HS-5 (cell line): ENCODE measurements around the gene REEP6.
"Not testable (repeated sequence)": the region's sequence is repeated elsewhere in the genome, so short reads cannot be mapped to it uniquely, and the experiment has no call there.

Experiments used
- DNase-seq: peaks from one replicate; pipeline ENCODE4 v3.0.0-alpha.2; 2012; ENCODE audit warnings: low read depth

Gene REEP6

DNA sequence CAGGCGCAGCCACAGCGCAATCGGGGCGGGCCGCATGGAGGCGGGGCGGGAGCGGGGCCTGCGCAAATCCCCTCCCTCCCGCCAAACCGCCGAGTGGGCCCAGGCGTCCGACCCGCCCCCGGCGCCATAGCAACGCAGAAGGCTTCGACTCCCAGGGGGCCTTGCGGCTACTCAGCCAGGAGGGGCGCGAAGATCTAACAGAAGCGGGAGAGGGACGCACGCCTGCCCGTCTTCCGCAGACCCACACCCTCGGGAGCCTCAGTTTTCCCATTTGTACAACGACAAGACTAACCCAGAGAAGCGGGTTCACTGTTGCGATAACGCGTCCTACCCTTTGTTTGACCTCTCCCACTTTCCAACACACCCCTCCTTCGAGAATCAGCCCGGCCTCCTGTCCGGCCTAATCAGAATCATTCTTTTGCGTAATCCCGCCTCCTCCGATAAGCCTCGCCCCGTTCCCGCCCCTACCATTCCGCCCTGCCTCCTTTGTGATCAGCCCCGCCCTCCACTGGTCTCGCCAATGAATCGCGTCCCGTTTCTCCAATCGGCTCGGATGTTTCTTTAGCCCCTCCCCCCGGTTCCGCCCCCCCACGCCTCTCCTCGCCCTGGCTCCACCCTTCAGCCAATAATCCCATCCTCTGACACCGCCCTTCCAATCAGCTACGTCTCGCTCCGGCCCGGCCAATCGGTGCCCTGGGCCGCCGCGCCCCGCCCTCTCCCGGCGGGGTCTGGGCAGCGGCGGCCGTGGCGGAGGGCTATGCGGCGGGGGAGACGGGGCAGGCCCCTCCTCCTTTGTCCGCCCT is 469 bp upstream of the REEP6 start, which contains the start of gene PCSK4:
Gene PCSK4 (minus strand): TSS at position 40 of the 803 bp plus-strand sequence. CDS start 4 bp downstream, at position 36.
- peak; percentile 89 for DNase-seq

DNA sequence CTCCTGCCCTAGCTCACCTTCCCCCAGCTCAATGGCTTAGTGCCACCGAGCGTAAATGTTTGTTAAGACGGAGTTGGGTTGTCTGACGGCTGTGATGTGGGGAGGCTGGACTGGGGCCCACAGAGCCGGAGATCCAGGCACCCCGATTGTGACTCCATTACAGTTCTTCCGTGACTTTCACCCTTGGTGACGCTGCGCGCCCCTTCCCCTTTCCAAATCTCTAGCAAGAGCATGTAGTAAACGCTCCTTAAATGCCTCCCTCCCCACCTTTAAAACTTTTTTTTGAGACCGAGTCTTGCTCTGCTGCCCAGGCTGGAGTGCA is 829 bp downstream of the REEP6 start:
- no peak for DNase-seq

DNA sequence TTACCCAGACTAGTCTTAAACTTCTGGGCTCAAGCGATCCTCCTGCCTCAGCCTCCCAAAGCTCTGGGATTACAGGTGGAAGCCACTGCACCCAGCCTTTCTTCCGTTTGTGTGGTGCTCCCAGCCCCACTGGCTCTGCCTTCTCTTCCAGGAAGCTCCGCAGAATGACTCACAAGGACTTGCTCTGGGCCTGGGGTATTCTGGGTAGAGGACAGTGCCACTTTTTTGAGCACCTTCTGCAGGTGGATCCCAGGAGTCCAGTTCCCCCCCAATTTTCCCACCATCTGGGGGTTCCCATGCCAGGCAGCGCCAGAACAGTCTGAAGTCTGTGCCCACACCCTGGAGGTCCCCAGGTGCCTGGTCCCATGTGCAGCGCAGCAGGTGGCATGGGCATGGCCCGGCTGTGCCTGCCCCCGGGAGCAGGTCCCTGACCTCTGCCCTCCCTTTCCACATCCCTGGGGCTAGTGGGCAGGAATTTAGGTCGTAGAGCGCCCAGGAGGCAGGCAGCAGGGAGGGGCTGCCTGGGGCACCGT is 1.6 kb downstream of the REEP6 start:
- no peak for DNase-seq

- DNase-seq, result no peak
Measured at GRCh38 chr19:1494115-1494815, 3.3 kb downstream of the REEP6 start.

DNA sequence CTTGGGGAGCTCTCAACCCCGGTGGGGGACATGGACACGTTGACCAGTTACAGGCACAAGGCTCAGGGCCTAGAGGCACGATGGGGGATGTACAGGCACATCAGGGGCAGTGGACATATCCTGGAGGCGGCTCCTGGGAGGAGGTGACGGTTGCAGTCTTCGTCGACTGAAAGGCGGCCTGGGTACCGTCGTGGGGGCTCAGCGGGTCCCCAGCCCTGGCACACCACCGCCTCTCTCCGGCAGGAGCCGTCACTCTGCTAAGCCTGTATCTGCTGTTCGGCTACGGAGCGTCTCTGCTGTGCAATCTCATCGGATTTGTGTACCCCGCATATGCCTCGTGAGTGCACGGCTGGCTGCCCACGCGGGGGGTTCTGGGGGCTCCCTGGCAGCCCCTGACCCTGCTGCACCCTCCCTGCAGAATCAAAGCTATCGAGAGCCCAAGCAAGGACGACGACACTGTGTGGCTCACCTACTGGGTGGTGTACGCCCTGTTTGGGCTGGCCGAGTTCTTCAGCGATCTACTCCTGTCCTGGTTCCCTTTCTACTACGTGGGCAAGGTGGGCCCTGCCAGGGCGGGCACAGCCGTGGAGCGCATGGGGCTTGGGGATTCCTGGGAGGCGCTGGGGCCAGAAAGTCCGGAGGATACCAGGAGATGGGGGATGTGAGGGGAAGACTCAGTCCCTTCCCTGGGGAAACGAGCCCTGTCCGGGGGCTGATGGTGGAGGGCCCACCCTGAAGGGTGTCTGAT is 4.2 kb downstream of the REEP6 start:
- no peak for DNase-seq

DNA sequence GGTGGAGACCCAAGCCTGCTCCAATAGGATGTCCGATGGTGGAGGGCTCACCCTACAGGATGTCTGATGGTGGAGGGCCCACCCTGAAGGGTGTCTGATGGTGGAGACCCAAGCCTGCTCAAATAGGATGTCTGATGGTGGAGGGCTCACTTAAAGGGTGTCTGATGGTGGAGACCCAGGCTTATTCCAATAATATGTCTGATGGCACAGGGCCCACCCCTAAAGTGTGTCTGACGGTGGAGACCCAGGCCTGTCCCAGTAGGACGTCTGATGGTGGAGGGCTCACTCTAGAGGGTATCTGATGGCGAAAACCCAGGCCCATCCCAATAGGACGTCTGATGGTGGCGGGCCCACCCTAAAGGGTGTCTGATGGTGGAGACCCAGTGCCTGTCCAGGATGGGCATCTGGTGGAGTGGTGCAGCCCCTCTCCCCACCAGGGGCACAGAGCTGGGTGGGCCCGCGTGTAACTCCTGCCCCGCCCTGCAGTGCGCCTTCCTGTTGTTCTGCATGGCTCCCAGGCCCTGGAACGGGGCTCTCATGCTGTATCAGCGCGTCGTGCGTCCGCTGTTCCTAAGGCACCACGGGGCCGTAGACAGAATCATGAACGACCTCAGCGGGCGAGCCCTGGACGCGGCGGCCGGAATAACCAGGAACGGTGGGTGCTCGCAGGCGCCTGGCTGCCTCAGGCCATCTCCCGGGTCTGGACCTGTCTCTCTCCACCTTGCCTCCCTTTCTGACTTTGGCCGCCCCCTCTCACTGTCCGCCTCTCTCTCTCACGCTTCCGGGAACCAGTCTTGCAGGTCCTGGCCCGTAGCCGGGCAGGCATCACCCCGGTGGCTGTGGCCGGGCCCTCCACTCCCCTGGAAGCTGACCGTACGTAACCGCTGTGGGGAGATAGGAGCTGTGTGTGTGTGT is 5.1 kb downstream of the REEP6 start:
- DNase-seq, result no peak

- no peak for DNase-seq
Measured at GRCh38 chr19:1496714-1497577, 6.0 kb downstream of the REEP6 start.

DNA sequence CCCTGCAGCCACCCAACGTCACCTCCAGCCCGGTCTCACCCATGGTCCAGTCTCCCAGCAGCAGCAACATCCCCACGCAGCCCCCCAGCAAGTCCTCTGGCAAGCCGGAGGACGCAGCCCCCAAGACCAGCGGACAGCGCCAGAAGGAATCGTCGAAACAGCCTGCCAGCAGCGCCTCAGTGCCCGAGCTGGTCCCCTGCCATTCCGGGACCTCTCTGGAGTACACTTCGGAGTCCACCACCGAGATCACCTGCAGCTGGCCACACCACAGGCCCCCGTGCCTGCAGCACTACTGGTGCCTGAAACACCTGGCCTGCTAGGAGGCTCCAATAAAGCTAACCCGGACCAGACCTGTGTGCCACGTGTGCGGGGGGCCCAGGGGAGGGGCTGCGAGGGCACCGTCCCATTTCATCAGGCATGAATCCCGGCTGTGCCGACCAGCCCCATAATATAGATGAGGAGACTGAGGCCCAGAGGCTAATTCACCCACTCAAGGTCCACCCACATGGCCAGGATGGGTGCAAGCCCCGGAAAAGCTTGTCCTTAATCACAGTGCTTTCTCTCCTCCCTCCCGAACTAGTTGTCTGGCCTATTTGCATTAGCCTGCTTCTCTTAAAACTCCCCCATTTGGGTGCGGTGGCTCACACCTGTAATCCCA is 6.7 kb downstream of the REEP6 start:
- DNase-seq, result no peak

- DNase-seq, result not testable (repeated sequence)
Measured at GRCh38 chr19:1499231-1499630, 8.2 kb downstream of the REEP6 start.

DNA sequence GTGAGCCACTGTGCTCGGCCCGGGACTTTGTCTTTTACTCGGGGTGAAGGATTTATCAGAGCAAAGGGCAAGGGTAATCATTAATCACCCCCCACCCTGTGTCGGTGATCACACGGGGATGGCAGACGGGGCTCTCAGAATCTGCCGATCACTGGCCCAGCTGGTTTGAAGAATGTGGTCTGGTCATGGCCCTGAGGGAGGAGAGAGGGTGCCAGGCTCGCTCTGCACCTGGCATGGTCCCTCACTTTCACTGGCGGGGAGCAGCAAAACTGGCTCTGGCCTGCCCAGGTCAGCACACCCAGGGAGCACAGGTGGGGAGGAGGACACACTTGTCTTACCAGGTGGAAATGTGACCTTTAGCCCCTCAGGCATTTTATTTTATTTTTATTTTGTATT is 10.2 kb downstream of the REEP6 start:
- DNase-seq, result no peak

DNA sequence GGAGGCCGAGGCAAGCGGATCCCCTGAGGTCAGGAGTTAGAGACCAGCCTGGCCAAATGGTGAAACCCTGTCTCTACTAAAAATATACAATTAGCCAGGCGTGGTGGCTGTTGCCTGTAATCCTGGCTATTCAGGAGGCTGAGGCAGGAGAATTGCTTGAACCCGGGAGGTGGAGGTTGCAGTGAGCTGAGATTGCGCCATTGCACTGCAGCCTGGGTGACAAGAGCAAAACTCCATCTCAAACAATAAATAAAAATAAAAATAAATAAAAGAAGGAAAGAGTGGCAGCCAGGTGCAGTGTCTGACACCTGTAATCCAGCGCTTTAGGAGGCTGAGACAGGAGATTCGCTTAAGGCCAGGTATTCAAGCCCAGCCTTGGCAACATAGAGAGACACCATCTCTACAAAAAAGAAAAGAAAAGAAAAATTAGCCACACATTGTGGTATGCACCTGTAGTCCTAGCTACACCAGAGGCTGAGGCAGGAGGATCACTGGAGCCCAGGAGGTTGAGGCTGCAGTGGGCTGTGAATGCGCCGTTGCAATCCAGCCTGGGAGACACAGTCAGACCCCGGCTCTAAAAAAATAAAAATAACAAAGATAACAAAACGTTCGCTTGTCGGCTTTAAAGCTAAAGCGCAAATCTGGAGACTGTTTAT is 11.6 kb downstream of the REEP6 start:
- no peak for DNase-seq

- DNase-seq, result no peak
Measured at GRCh38 chr19:1503089-1503924, 12.3 kb downstream of the REEP6 start.

- no peak for DNase-seq
Measured at GRCh38 chr19:1503925-1504773, 13.2 kb downstream of the REEP6 start.

GRCh38 chr19:1505012-1505411 is 14.0 kb downstream of the REEP6 start:
- no peak for DNase-seq

DNA sequence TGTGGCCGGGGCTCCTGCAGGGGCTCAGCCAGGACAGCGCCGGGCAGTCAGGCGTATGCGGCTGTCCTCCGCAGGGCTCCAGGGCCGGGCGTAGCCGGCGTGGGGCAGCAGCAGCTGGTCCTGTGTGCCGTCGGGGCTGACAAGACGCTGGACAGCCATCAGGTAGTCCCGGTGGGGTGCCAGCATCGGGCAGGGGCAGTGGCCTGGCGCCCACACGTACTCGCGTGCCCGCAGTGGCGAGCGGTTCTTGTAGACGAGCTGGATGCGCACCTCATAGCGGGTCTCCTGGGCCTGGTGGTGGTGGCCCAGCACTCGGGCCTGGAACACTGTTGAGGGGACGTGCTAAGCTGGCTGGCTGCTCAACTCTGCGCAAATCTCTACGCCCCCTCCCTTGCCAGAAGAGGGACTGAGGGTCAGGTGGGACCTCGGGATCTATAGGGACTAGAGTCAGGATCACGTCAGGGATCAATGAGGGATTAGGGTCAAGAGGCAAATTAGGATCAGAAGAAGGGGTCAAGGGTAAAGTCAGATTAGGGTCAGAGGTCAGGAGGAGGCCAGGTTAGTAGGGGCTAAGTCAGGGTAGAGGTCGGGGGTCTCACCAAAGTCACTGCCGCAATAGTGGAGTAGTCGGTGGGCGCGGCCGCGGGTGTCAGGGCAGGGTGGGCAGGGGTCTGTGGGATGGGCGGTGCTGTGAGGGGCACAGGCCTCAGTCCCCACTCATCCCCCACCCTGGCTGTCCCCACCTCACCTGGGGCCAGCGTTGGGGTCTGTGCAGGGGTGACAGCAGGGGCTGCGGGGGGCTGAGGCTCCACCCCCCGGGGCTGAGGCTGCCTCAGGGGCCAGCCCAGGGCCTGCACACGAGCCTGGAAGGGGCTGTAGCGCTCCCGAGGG is 15.3 kb downstream of the REEP6 start:
- no peak for DNase-seq

- DNase-seq, result no peak
Measured at GRCh38 chr19:1507192-1507660, 16.2 kb downstream of the REEP6 start.
